ENCODE measurements around the gene ABTB1. TPM values are rescaled to one million over a fixed set of nuclear protein-coding genes. Genes with fewer than 3 reads are reported as not detected.

ABTB1 gene
- total RNA-seq, 1 experiment from 2014 or later, result 27.2 TPM

- Mint-ChIP-seq H3K36me3 (ENCODE audit: insufficient read depth, unreplicated experiment) (no peaks in the 10 kb centered on the region), H3K9me3 (ENCODE audit: low read depth, unreplicated experiment) (peaks cover 2% of the 10 kb centered on the region), H3K27me3 (ENCODE audit: unreplicated experiment) (no peaks in the 10 kb centered on the region), H3K27ac (ENCODE audit: unreplicated experiment) (no peak overlapping the region), H3K4me3 (ENCODE audit: low read depth, unreplicated experiment) (no peak overlapping the region), H3K4me1 (ENCODE audit: low read depth, unreplicated experiment) (no peaks in the 10 kb centered on the region)
- CTCF ChIA-PET, result no interaction called here
- DNase-seq, result no peak
- TF ChIP-seq, protein P1, sequence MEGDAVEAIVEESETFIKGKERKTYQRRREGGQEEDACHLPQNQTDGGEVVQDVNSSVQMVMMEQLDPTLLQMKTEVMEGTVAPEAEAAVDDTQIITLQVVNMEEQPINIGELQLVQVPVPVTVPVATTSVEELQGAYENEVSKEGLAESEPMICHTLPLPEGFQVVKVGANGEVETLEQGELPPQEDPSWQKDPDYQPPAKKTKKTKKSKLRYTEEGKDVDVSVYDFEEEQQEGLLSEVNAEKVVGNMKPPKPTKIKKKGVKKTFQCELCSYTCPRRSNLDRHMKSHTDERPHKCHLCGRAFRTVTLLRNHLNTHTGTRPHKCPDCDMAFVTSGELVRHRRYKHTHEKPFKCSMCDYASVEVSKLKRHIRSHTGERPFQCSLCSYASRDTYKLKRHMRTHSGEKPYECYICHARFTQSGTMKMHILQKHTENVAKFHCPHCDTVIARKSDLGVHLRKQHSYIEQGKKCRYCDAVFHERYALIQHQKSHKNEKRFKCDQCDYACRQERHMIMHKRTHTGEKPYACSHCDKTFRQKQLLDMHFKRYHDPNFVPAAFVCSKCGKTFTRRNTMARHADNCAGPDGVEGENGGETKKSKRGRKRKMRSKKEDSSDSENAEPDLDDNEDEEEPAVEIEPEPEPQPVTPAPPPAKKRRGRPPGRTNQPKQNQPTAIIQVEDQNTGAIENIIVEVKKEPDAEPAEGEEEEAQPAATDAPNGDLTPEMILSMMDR (IDR thresholded peaks at IDR 0.05; ENCODE audit: unreplicated experiment), result no peak
- intact Hi-C loops (cut with micrococcal nuclease; ENCODE audit: unreplicated experiment), result no loop called here
- BruUV-seq (replicated peaks), result no TSS peak
These were observed 49.5 kb downstream of the ABTB1 start for GRCh38 chr3:127722091-127722784.

- BruUV-seq (replicated peaks), result no TSS peak
- no peak overlapping the region for H3K27ac Mint-ChIP-seq (ENCODE audit: unreplicated experiment)
- intact Hi-C loops (cut with micrococcal nuclease; ENCODE audit: unreplicated experiment), result no loop called here
These were observed 50.3 kb downstream of the ABTB1 start for GRCh38 chr3:127723011-127723567.

DNA sequence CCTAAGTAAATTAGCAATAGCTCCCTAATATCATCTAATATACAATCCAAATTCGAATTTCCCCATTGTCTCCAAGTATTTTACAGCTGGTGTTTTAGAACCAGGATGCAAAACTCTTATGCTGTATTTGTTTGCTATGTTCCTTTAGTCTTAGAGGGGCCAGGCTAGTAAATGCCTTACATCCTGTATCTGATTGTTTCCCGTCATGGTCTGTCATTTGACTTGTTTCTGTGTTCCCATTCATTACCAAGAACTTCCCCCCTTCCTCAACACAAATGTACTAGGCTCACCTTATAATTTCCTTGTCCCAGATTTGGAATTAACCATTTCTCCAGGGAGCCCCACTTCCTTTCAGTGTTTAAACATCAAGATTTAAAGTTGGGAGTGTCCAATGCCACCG is 54.1 kb downstream of the ABTB1 start:
- DNase-seq, result no peak
- H3K4me1 Mint-ChIP-seq (ENCODE audit: low read depth, unreplicated experiment), result no peaks in the 10 kb centered on the region
- no peaks in the 10 kb centered on the region for H3K27me3 Mint-ChIP-seq (ENCODE audit: unreplicated experiment)
- H3K36me3 Mint-ChIP-seq (ENCODE audit: insufficient read depth, unreplicated experiment), result no peaks in the 10 kb centered on the region
- no TSS peak for BruUV-seq (replicated peaks)
- intact Hi-C loops (cut with micrococcal nuclease; ENCODE audit: unreplicated experiment), result no loop called here
- peaks cover 2% of the 10 kb centered on the region for H3K9me3 Mint-ChIP-seq (ENCODE audit: low read depth, unreplicated experiment)
- H3K27ac Mint-ChIP-seq (ENCODE audit: unreplicated experiment), result no peak overlapping the region
- TF ChIP-seq, protein P1 (IDR thresholded peaks at IDR 0.05; ENCODE audit: unreplicated experiment), result no peak
- no peak overlapping the region for H3K4me3 Mint-ChIP-seq (ENCODE audit: low read depth, unreplicated experiment)
- CTCF ChIA-PET, result interaction anchor here (0.7 kb wide), 1 partner anchor 14 kb away, joined by 8 read pairs; no protein-coding TSS in a partner anchor

More at GRCh38 chr3:127723011-127723567, 50.3 kb downstream of the ABTB1 start:
- Mint-ChIP-seq H3K36me3 (ENCODE audit: insufficient read depth, unreplicated experiment) (no peaks in the 10 kb centered on the region), H3K4me1 (ENCODE audit: low read depth, unreplicated experiment) (no peaks in the 10 kb centered on the region), H3K9me3 (ENCODE audit: low read depth, unreplicated experiment) (peaks cover 2% of the 10 kb centered on the region), H3K27me3 (ENCODE audit: unreplicated experiment) (no peaks in the 10 kb centered on the region), H3K4me3 (ENCODE audit: low read depth, unreplicated experiment) (no peak overlapping the region)
- CTCF ChIA-PET, result no interaction called here
- TF ChIP-seq, protein P1 (IDR thresholded peaks at IDR 0.05; ENCODE audit: unreplicated experiment), result no peak
- DNase-seq, result no peak

GRCh38 chr3:127728417-127729015 is 55.8 kb downstream of the ABTB1 start:
- no peaks in the 10 kb centered on the region for H3K4me1 Mint-ChIP-seq (ENCODE audit: low read depth, unreplicated experiment)
- intact Hi-C loops (cut with micrococcal nuclease; ENCODE audit: unreplicated experiment), result no loop called here
- H3K27me3 Mint-ChIP-seq (ENCODE audit: unreplicated experiment), result no peaks in the 10 kb centered on the region
- CTCF ChIA-PET, result no interaction called here
- H3K4me3 Mint-ChIP-seq (ENCODE audit: low read depth, unreplicated experiment), result no peak overlapping the region
- no TSS peak for BruUV-seq (replicated peaks)
- no peak overlapping the region for H3K27ac Mint-ChIP-seq (ENCODE audit: unreplicated experiment)
- no peaks in the 10 kb centered on the region for H3K36me3 Mint-ChIP-seq (ENCODE audit: insufficient read depth, unreplicated experiment)
- TF ChIP-seq, protein P1 (IDR thresholded peaks at IDR 0.05; ENCODE audit: unreplicated experiment), result no peak
- H3K9me3 Mint-ChIP-seq (ENCODE audit: low read depth, unreplicated experiment), result peaks cover 2% of the 10 kb centered on the region
- DNase-seq, result no peak
